Upper lobe of right lung (tissue), 1 donor: ENCODE measurements around the gene OSBPL10. TPM values are rescaled to one million over a fixed set of nuclear protein-coding genes. Genes with fewer than 3 reads are reported as not detected.

Experiments
- ATAC-seq: fragments of 200-7000 bp; cut with Tn5 transposase; one replicate; pipeline ENCODE4 v1.9.1; 2020; ENCODE audit warnings: mild to moderate bottlenecking, moderate library complexity
- DNase-seq: peaks from one replicate; pipeline ENCODE4 v3.0.0-alpha.2; 2020
- H3K27ac ChIP-seq: fragments of 200-600 bp; one replicate; pipeline ENCODE4 v1.8.0; 2022
- H3K27me3 ChIP-seq: fragments of 200-600 bp; one replicate; pipeline ENCODE4 v1.8.0; 2022; ENCODE audit warnings: mild to moderate bottlenecking
- H3K36me3 ChIP-seq: fragments of 200-600 bp; one replicate; pipeline ENCODE4 v1.8.0; 2022
- H3K4me1 ChIP-seq: fragments of 200-600 bp; one replicate; pipeline ENCODE4 v1.8.0; 2022
- H3K4me3 ChIP-seq: fragments of 200-600 bp; one replicate; pipeline ENCODE4 v1.8.0; 2022; ENCODE audit warnings: mild to moderate bottlenecking
- H3K9me3 ChIP-seq: fragments of 200-600 bp; one replicate; pipeline ENCODE4 v1.8.0; 2022
- intact Hi-C: fragments of 100-400 bp; cut with DNase I; formaldehyde crosslinking; loops from one replicate; pipeline ENCODE4 v1.11.0; 2022
- total RNA-seq: library from RNA; stranded (reverse); fragmentation: NEBNext Ultra II Directional; extraction: Animal tissue kit (Norgen Biotek cat#: 25700); gene quantifications from one replicate; pipeline ENCODE4 v1.2.1, GENCODE V29; 2021
- TF ChIP-seq, protein P1 (sequence below): fragments of 200-600 bp; IDR thresholded peaks from one replicate; pipeline ENCODE4 v1.8.0; 2022; ENCODE audit warnings: antibody characterized with exemption
- donor health status: DM: no; HTN: yes; CAD: no; lungs with severe emphysema.

OSBPL10 gene
- total RNA-seq, 1 donor from 2014 or later, result 30.8 TPM

DNA sequence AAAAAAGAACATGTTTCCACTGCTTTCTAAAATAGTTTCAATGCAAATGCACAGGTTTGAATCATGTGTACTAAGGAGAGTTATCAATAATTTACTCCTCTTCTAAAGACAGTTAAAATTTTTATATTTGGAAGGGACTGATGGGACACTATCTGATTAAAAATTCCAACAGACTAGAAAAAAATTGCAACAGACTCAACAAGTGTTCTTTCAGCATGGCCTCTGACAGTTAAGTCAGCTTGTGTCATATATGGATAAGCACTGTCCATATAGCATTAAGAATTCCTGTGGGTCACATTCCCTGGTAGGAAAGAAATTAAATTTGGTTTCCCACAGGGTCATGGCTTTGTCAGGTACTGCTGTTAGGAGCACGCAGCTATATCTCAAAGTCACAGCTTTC, 96.8 kb downstream of the OSBPL10 start:
- no peaks in the 10 kb centered on the region for H3K36me3 ChIP-seq
- no peaks in the 10 kb centered on the region for H3K9me3 ChIP-seq
- intact Hi-C loops, result no loop called here
- H3K4me3 ChIP-seq, result no peak overlapping the region
- TF ChIP-seq, protein P1, sequence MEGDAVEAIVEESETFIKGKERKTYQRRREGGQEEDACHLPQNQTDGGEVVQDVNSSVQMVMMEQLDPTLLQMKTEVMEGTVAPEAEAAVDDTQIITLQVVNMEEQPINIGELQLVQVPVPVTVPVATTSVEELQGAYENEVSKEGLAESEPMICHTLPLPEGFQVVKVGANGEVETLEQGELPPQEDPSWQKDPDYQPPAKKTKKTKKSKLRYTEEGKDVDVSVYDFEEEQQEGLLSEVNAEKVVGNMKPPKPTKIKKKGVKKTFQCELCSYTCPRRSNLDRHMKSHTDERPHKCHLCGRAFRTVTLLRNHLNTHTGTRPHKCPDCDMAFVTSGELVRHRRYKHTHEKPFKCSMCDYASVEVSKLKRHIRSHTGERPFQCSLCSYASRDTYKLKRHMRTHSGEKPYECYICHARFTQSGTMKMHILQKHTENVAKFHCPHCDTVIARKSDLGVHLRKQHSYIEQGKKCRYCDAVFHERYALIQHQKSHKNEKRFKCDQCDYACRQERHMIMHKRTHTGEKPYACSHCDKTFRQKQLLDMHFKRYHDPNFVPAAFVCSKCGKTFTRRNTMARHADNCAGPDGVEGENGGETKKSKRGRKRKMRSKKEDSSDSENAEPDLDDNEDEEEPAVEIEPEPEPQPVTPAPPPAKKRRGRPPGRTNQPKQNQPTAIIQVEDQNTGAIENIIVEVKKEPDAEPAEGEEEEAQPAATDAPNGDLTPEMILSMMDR, result no peak
- ATAC-seq (no peak), DNase-seq (no peak)
- peaks cover 5% of the 10 kb centered on the region for H3K4me1 ChIP-seq
- H3K27ac ChIP-seq, result no peak overlapping the region
- no peaks in the 10 kb centered on the region for H3K27me3 ChIP-seq

DNA sequence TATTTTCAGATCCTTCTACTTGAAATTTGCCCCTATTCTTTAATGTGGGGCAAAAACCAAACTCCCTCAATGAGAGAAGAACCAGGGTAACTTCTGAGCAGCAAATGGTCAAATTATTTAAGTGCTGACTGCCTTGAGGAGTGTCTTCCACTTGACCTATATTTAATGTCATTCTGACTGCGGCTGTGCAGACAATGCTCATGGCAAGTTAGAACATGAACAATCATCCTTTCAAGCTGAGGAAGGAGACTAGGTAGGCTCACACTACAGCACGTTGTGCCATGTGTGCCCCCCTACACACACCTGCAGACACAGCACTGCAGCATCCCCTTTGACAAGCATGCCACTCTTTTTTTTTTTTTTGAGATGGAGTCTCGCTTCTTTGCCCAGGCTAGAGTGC, 98.2 kb downstream of the OSBPL10 start:
- H3K27ac ChIP-seq, result no peak overlapping the region
- peaks cover 5% of the 10 kb centered on the region for H3K4me1 ChIP-seq
- no peak overlapping the region for H3K4me3 ChIP-seq
- H3K36me3 ChIP-seq, result no peaks in the 10 kb centered on the region
- ATAC-seq (no peak), DNase-seq (no peak)
- TF ChIP-seq, protein P1, result no peak
- intact Hi-C loops, result no loop called here
- no peaks in the 10 kb centered on the region for H3K9me3 ChIP-seq
- H3K27me3 ChIP-seq, result no peaks in the 10 kb centered on the region

GRCh38 chr3:31882431-31882830, 98.6 kb downstream of the OSBPL10 start:
- no peak overlapping the region for H3K27ac ChIP-seq
- no peak for ATAC-seq
- intact Hi-C loops, result no loop called here
- H3K9me3 ChIP-seq, result no peaks in the 10 kb centered on the region
- H3K4me1 ChIP-seq, result peaks cover 5% of the 10 kb centered on the region
- H3K36me3 ChIP-seq, result no peaks in the 10 kb centered on the region
- H3K4me3 ChIP-seq, result no peak overlapping the region
- no peak for DNase-seq
- no peaks in the 10 kb centered on the region for H3K27me3 ChIP-seq
- TF ChIP-seq, protein P1, result no peak

- Histone ChIP-seq H3K27ac (no peak overlapping the region), H3K36me3 (no peaks in the 10 kb centered on the region), H3K4me3 (no peak overlapping the region), H3K27me3 (no peaks in the 10 kb centered on the region), H3K4me1 (peaks cover 5% of the 10 kb centered on the region), H3K9me3 (no peaks in the 10 kb centered on the region)
- DNase-seq, result no peak
- intact Hi-C loops, result no loop called here
- no peak for ATAC-seq
- TF ChIP-seq, protein P1, result no peak
Observed at GRCh38 chr3:31880482-31881078, 100.5 kb downstream of the OSBPL10 start.

GRCh38 chr3:31880020-31880419, 101.0 kb downstream of the OSBPL10 start:
- H3K27me3 ChIP-seq, result no peaks in the 10 kb centered on the region
- peaks cover 5% of the 10 kb centered on the region for H3K4me1 ChIP-seq
- no peaks in the 10 kb centered on the region for H3K9me3 ChIP-seq
- intact Hi-C loops, result no loop called here
- ATAC-seq (peak; percentile 90), DNase-seq (peak; percentile 78)
- no peak overlapping the region for H3K27ac ChIP-seq
- H3K36me3 ChIP-seq, result no peaks in the 10 kb centered on the region
- H3K4me3 ChIP-seq, result no peak overlapping the region
- TF ChIP-seq, protein P1, result peak; percentile 16

- Histone ChIP-seq H3K9me3 (no peaks in the 10 kb centered on the region), H3K27ac (no peak overlapping the region), H3K36me3 (no peaks in the 10 kb centered on the region), H3K4me1 (peaks cover 5% of the 10 kb centered on the region), H3K4me3 (no peak overlapping the region), H3K27me3 (no peaks in the 10 kb centered on the region)
- DNase-seq (no peak), ATAC-seq (no peak)
- TF ChIP-seq, protein P1, result no peak
- intact Hi-C loops, result no loop called here
Observed at GRCh38 chr3:31879365-31879764, 101.7 kb downstream of the OSBPL10 start.
